ENCODE results near the gene YJEFN3.

DNA sequence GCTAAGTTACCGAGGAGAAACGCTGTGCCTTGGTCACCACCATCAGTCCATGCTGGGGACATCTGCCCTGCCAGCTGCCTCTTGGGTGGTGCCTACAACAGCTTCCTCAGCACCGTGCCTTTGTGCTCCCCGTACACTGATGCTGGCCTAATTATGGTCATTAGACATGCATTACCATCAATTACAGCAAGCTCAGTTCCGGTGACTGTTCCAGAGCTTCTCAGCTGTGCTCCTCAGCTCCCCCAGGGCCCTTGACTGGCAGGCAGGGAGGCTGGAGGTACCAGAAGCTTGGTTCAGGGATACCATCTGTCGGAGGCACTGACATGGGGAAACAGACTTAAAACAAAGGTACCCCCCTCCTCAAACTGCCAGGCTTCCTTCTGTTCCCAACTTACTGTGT, 49.5 kb downstream of the YJEFN3 start:
- TF ChIP-seq GATA2 (IDR thresholded peaks at IDR 0.05; ENCODE audit: low read depth, low read length) (no peak), GATA3 (IDR thresholded peaks at IDR 0.05; ENCODE audit: low read depth, low read length) (no peak)
